ENCODE data around the gene DGKD. TPM values are rescaled to one million over a fixed set of nuclear protein-coding genes. Genes with fewer than 3 reads are reported as not detected.

The DGKD gene
- total RNA-seq, 3 donors from 2014 or later: 17.1 to 41.3 (median 37.3) TPM

DNA sequence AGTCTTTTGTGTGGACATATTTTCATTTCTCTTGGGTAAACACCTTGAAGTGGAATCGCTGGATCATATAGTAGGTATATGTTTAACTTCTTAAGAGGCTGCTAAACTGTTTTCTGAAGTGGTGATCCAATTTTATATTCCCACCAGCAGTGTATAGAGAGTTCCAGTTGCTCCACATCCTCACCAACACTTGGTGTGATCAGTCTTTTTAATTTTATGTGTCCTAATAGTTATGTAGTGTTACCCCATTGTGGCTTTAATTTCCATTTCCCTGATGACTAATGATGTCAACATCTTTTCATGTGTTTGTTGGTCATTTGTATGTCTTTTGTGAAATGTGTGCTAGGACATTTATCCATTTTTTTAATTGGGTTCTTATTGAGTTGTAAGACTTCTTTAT lies 56.9 kb downstream of the DGKD start:
- H3K9me3 ChIP-seq: peaks cover 0 to 14% of the 10 kb centered on the region in 2 donors
- no peak overlapping the region for H3K27ac ChIP-seq
- intact Hi-C loops (cut with DNase I; ENCODE audit: low total_unique reads): no loop called here
- no peak overlapping the region for H3K4me3 ChIP-seq
- H3K27me3 ChIP-seq: no peaks in the 10 kb centered on the region
- H3K36me3 ChIP-seq: no peaks in the 10 kb centered on the region
- peaks cover 0 to 7% of the 10 kb centered on the region in 2 donors for H3K4me1 ChIP-seq
- no peak for DNase-seq (ENCODE audit: low spot score in 2 of 2)
- TF ChIP-seq, protein P1, sequence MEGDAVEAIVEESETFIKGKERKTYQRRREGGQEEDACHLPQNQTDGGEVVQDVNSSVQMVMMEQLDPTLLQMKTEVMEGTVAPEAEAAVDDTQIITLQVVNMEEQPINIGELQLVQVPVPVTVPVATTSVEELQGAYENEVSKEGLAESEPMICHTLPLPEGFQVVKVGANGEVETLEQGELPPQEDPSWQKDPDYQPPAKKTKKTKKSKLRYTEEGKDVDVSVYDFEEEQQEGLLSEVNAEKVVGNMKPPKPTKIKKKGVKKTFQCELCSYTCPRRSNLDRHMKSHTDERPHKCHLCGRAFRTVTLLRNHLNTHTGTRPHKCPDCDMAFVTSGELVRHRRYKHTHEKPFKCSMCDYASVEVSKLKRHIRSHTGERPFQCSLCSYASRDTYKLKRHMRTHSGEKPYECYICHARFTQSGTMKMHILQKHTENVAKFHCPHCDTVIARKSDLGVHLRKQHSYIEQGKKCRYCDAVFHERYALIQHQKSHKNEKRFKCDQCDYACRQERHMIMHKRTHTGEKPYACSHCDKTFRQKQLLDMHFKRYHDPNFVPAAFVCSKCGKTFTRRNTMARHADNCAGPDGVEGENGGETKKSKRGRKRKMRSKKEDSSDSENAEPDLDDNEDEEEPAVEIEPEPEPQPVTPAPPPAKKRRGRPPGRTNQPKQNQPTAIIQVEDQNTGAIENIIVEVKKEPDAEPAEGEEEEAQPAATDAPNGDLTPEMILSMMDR (IDR thresholded peaks at IDR 0.05): no peak
- TF ChIP-seq POLR2A (IDR thresholded peaks at IDR 0.05): no peak
- no peak for TF ChIP-seq POLR2AphosphoS5 (IDR thresholded peaks at IDR 0.05)

DNA sequence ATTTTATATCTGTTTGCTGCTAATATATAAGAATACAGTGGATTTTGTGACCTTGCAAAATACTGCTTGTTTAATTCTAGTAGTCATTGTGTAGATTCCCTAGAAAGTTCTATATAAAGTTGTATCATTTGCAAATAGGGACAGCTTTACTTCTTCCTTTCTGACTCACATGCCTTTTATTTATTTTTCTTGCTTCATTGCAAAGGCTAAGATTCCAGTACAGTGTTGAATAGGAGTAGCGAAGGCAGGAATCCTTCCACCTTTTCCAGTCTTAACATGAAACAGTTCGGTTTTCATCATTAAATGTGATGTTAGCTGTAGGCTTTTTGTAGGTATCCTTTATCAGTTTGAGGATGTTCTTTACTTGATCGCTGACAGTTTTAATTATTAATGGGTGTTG lies 58.1 kb downstream of the DGKD start:
- no peaks in the 10 kb centered on the region for H3K36me3 ChIP-seq
- intact Hi-C loops (cut with DNase I; ENCODE audit: low total_unique reads): no loop called here
- peaks cover 0 to 7% of the 10 kb centered on the region in 2 donors for H3K4me1 ChIP-seq
- no peak for TF ChIP-seq POLR2AphosphoS5 (IDR thresholded peaks at IDR 0.05)
- TF ChIP-seq POLR2A (IDR thresholded peaks at IDR 0.05): no peak
- TF ChIP-seq, protein P1 (IDR thresholded peaks at IDR 0.05): no peak
- no peak overlapping the region for H3K27ac ChIP-seq
- H3K4me3 ChIP-seq: no peak overlapping the region
- no peak for DNase-seq (ENCODE audit: low spot score in 2 of 2)
- H3K27me3 ChIP-seq: no peaks in the 10 kb centered on the region
- H3K9me3 ChIP-seq: peaks cover 0 to 14% of the 10 kb centered on the region in 2 donors

DNA sequence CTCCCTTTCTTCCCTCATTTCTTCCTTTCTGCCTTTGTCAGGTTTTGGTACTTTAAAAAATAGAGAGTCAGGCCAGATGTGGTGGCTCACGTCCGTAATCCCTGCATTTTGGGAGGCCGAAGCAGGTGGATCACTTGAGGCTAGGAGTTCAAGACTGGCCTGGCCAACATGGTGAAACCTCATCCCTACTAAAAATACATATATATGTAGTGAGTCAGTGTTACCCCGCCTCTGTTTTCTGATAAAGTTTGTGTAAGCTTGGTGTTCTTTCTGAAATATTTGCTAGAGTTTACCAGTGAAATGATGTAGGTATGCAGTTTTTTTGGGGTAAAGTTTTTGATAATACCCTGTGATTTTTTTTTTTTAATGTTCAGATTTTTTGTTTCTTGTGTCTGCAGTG lies 58.8 kb downstream of the DGKD start:
- no peak for DNase-seq (ENCODE audit: low spot score in 2 of 2)
- intact Hi-C loops (cut with DNase I; ENCODE audit: low total_unique reads): no loop called here
- H3K9me3 ChIP-seq: peaks cover 0 to 14% of the 10 kb centered on the region in 2 donors
- no peak for TF ChIP-seq POLR2AphosphoS5 (IDR thresholded peaks at IDR 0.05)
- TF ChIP-seq, protein P1 (IDR thresholded peaks at IDR 0.05): no peak
- no peak for TF ChIP-seq POLR2A (IDR thresholded peaks at IDR 0.05)
- peaks cover 0 to 7% of the 10 kb centered on the region in 2 donors for H3K4me1 ChIP-seq
- H3K27ac ChIP-seq: peak overlapping the region in 1 of 2 donors; percentile 64
- no peaks in the 10 kb centered on the region for H3K27me3 ChIP-seq
- H3K36me3 ChIP-seq: no peaks in the 10 kb centered on the region
- no peak overlapping the region for H3K4me3 ChIP-seq

DNA sequence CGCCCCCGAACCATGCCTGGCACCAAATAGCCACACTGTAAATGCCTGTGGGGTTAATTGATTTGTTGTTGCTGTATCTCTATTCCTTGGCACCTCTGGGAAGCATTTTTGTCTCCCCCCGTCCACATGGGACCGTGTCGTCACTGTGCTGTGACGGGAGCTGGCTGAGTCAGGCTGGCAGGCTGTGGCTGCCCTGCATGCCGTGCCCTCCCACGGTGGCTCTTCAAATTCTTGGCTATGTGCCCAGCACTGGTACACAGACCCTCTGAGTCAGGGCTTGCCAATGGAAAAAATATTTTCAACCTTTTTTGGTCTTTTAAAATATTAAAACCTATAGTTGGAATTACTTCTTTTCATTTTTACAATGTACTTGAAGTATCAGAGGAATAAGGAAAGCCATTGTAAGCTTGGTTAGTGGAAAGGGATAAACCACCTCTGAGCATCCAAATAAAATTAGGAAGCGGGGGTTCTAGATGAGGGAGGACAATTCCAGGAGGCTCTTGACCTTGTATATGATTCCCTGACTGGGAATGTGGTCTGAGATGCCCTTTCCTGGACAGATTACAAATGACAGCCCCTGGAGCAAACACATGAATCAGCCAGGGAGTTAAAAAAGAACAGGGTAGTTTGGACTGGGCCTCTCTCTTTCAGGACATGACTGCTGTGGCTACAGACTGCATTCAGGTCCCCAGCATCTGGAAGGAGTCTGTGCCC lies 59.4 kb downstream of the DGKD start:
- no peak overlapping the region for H3K4me3 ChIP-seq
- H3K9me3 ChIP-seq: peaks cover 0 to 14% of the 10 kb centered on the region in 2 donors
- no peaks in the 10 kb centered on the region for H3K36me3 ChIP-seq
- DNase-seq (ENCODE audit: low spot score in 2 of 2): peak in 1 of 2 donors; percentile 64
- peak overlapping the region; percentile 64 to 79 for H3K27ac ChIP-seq
- peaks cover 0 to 7% of the 10 kb centered on the region in 2 donors for H3K4me1 ChIP-seq
- intact Hi-C loops (cut with DNase I; ENCODE audit: low total_unique reads): no loop called here
- no peaks in the 10 kb centered on the region for H3K27me3 ChIP-seq
- TF ChIP-seq POLR2A (IDR thresholded peaks at IDR 0.05): no peak
- TF ChIP-seq, protein P1 (IDR thresholded peaks at IDR 0.05): no peak
- TF ChIP-seq POLR2AphosphoS5 (IDR thresholded peaks at IDR 0.05): no peak

DNA sequence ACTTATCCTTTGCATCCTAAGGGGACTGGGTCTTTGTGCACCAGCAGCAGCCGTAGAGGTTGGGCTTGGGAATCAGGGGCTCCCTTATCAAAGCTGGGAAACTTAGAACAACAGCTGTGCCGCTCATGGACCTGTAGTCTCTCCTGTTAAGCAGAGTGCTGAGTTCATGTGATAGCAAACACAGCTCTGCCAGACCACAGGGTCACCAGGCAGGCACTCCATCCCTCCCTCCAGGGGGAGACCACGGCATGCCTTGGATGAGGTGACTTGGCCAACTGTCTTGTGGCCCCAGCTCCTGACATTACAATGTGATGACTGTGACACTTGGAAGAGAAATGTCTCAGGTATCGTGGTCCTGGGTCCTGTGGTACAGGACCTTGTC lies 60.0 kb downstream of the DGKD start:
- H3K9me3 ChIP-seq: peaks cover 0 to 14% of the 10 kb centered on the region in 2 donors
- peak in 1 of 2 donors; percentile 16 for DNase-seq (ENCODE audit: low spot score in 2 of 2)
- intact Hi-C loops (cut with DNase I; ENCODE audit: low total_unique reads): no loop called here
- H3K4me1 ChIP-seq: peaks cover 0 to 7% of the 10 kb centered on the region in 2 donors
- no peak for TF ChIP-seq POLR2A (IDR thresholded peaks at IDR 0.05)
- TF ChIP-seq, protein P1 (IDR thresholded peaks at IDR 0.05): no peak
- no peak for TF ChIP-seq POLR2AphosphoS5 (IDR thresholded peaks at IDR 0.05)
- no peaks in the 10 kb centered on the region for H3K36me3 ChIP-seq
- no peaks in the 10 kb centered on the region for H3K27me3 ChIP-seq
- no peak overlapping the region for H3K4me3 ChIP-seq
- H3K27ac ChIP-seq: peak overlapping the region; percentile 64 to 79
